Lung (tissue), 12 donors: Measurements from ENCODE around the gene LUC7L. TPM values are rescaled to one million over a fixed set of nuclear protein-coding genes. Genes with fewer than 3 reads are reported as not detected.

Source experiments
- ATAC-seq: fragments of 200-7000 bp; cut with Tn5 transposase; one replicate; pipeline ENCODE4 v1.9.1; 2020; ENCODE audit warnings: moderate number of reproducible peaks; ENCODE audit not compliant: insufficient read depth, low FRiP score
- DNase-seq, 3 donors: peaks; one replicate each; pipeline ENCODE4 v3.0.0-alpha.2; 2013 to 2017
- H3K27ac ChIP-seq, 2 donors: one replicate each; pipeline ENCODE4 v1.5.1; 2013; ENCODE audit warnings: mild to moderate bottlenecking in 2 of 2, moderate library complexity in 2 of 2, control low read depth in 1 of 2, inconsistent platforms in 1 of 2, low read depth in 1 of 2, low read length in 1 of 2
- H3K27me3 ChIP-seq, 3 donors: one replicate each; pipeline ENCODE4 v1.5.1; 2013; ENCODE audit warnings: low read length in 2 of 3; ENCODE audit not compliant: control insufficient read depth in 3 of 3, insufficient read depth in 3 of 3
- H3K36me3 ChIP-seq, 4 donors: one replicate each; pipeline ENCODE4 v1.5.1; 2013; ENCODE audit warnings: low read length in 4 of 4, mild to moderate bottlenecking in 1 of 4, moderate library complexity in 1 of 4; ENCODE audit not compliant: control insufficient read depth in 4 of 4, insufficient read depth in 4 of 4
- H3K4me1 ChIP-seq, 5 donors: one replicate each; pipeline ENCODE4 v1.5.1; 2013; ENCODE audit warnings: low read length in 5 of 5, mild to moderate bottlenecking in 2 of 5, moderate library complexity in 1 of 5; ENCODE audit not compliant: control insufficient read depth in 5 of 5, insufficient read depth in 5 of 5
- H3K4me3 ChIP-seq: one replicate; pipeline ENCODE4 v1.5.1; 2013; ENCODE audit warnings: mild to moderate bottlenecking, control low read depth, moderate library complexity
- H3K9ac ChIP-seq, 2 donors: one replicate each; pipeline ENCODE4 v1.5.1; 2013; ENCODE audit warnings: low read length in 2 of 2, control low read depth in 1 of 2; ENCODE audit not compliant: insufficient read depth in 1 of 2
- H3K9me3 ChIP-seq, 4 donors: one replicate each; pipeline ENCODE4 v1.5.1; 2013; ENCODE audit warnings: low read length in 3 of 4, mild to moderate bottlenecking in 1 of 4, moderate library complexity in 1 of 4; ENCODE audit not compliant: control insufficient read depth in 4 of 4, insufficient read depth in 3 of 4
- CTCF ChIP-seq: IDR thresholded peaks from 2 replicates; pipeline ENCODE4 v1.5.1; 2012; ENCODE audit warnings: mild to moderate bottlenecking; ENCODE audit errors: control extremely low read depth, extremely low read depth
- WGBS, 2 donors: extraction: QIAGEN DNeasy Blood & Tissue Kit; methylation state at CpG; one replicate each; pipeline ENCODE4 v1.1.7; 2013; 5-methylcytosine and 5-hydroxymethylcytosine counted together
- polyA plus RNA-seq, 2 donors: library from polyadenylated mRNA; stranded (reverse); fragments of 200-250 nt; gene quantifications; one replicate each; pipeline ENCODE4 v1.2.1, GENCODE V29; 2013
- total RNA-seq, 2 donors: library from RNA; depleted of rRNA in 1 of 2; stranded (reverse); fragments of >200 nt in 1 of 2; gene quantifications; one replicate each; pipeline ENCODE4 v1.2.1, GENCODE V29; 2014 to 2021
- donor health status: control.
- donor health status: control.
- donor health status: Bipolar disorder and iron deficiency.
- donor health status: healthy.
- donor health status: DM: yes; HTN: yes; CAD: no.

Gene LUC7L
- total and polyA plus RNA-seq, 4 donors, result 35.2 to 115 (median 80.8) TPM

- H3K4me3 ChIP-seq, result no peak overlapping the region
- DNase-seq (no peak), ATAC-seq (no peak)
- no peak overlapping the region for H3K27ac ChIP-seq
- TF ChIP-seq CTCF, result no peak
- H3K9ac ChIP-seq, result no peak overlapping the region
- WGBS, 2 donors, result 95 to 97% methylated on average over 35 of the region's 35 CpGs
- no peaks in the 10 kb centered on the region for H3K27me3 ChIP-seq
- no peaks in the 10 kb centered on the region for H3K9me3 ChIP-seq
- peaks cover 0 to 49% (median 13%) of the 10 kb centered on the region in 4 donors for H3K36me3 ChIP-seq
- peaks cover 0 to 4% (median 0%) of the 10 kb centered on the region in 5 donors for H3K4me1 ChIP-seq
Observed at GRCh38 chr16:263182-263774, 34.0 kb upstream of the LUC7L start.

GRCh38 chr16:262121-262745 lies 33.0 kb upstream of the LUC7L start:
- H3K36me3 ChIP-seq, result peaks cover 0 to 49% (median 13%) of the 10 kb centered on the region in 4 donors
- no peak overlapping the region for H3K9ac ChIP-seq
- ATAC-seq (no peak), DNase-seq (no peak)
- no peaks in the 10 kb centered on the region for H3K27me3 ChIP-seq
- TF ChIP-seq CTCF, result no peak
- no peak overlapping the region for H3K27ac ChIP-seq
- WGBS, 2 donors, result 92 to 93% methylated on average over 29 of the region's 29 CpGs
- no peak overlapping the region for H3K4me3 ChIP-seq
- H3K4me1 ChIP-seq, result peaks cover 0 to 4% (median 0%) of the 10 kb centered on the region in 5 donors
- H3K9me3 ChIP-seq, result no peaks in the 10 kb centered on the region

- WGBS, 2 donors, result 87 to 92% methylated on average over 28 of the region's 28 CpGs
- H3K9me3 ChIP-seq, result no peaks in the 10 kb centered on the region
- H3K27ac ChIP-seq, result no peak overlapping the region
- H3K9ac ChIP-seq, result no peak overlapping the region
- peaks cover 0 to 4% (median 0%) of the 10 kb centered on the region in 5 donors for H3K4me1 ChIP-seq
- H3K36me3 ChIP-seq, result peaks cover 0 to 49% (median 13%) of the 10 kb centered on the region in 4 donors
- no peaks in the 10 kb centered on the region for H3K27me3 ChIP-seq
- no peak for DNase-seq
- no peak for ATAC-seq
- no peak overlapping the region for H3K4me3 ChIP-seq
- no peak for TF ChIP-seq CTCF
Observed at GRCh38 chr16:261031-261691, 31.9 kb upstream of the LUC7L start.
